Hematopoietic multipotent progenitor cell treated with erythropoietin and hydrocortisone succinate and interleukin-3 and kit ligand, for 4 days (in vitro differentiated cells): ENCODE results near the gene MRPL20.
"Not testable (repeated sequence)": the region's sequence is repeated elsewhere in the genome, so short reads cannot be mapped to it uniquely, and the experiment has no call there.

Source experiments
- DNase-seq: peaks from one replicate; pipeline ENCODE4 v3.0.0-alpha.2; 2015

MRPL20 gene

GRCh38 chr1:1380860-1381259, 26.2 kb downstream of the MRPL20 start:
- DNase-seq: no peak

- no peak for DNase-seq
Measured at GRCh38 chr1:1377540-1378205, 29.4 kb downstream of the MRPL20 start.

GRCh38 chr1:1376551-1377226, 30.4 kb downstream of the MRPL20 start:
- DNase-seq: no peak

- peak; percentile 100 for DNase-seq
Measured at GRCh38 chr1:1374929-1375662, 32.0 kb downstream of the MRPL20 start, which contains the start of gene AURKAIP1. AURKAIP1 (minus strand) TSS chr1:1375207; CDS start chr1:1374756, 451 bp downstream.

- DNase-seq: peak; percentile 39
Measured at GRCh38 chr1:1374589-1374928, 32.5 kb downstream of the MRPL20 start.

- DNase-seq: no peak
Measured at GRCh38 chr1:1373815-1374588, 33.1 kb downstream of the MRPL20 start.

DNA sequence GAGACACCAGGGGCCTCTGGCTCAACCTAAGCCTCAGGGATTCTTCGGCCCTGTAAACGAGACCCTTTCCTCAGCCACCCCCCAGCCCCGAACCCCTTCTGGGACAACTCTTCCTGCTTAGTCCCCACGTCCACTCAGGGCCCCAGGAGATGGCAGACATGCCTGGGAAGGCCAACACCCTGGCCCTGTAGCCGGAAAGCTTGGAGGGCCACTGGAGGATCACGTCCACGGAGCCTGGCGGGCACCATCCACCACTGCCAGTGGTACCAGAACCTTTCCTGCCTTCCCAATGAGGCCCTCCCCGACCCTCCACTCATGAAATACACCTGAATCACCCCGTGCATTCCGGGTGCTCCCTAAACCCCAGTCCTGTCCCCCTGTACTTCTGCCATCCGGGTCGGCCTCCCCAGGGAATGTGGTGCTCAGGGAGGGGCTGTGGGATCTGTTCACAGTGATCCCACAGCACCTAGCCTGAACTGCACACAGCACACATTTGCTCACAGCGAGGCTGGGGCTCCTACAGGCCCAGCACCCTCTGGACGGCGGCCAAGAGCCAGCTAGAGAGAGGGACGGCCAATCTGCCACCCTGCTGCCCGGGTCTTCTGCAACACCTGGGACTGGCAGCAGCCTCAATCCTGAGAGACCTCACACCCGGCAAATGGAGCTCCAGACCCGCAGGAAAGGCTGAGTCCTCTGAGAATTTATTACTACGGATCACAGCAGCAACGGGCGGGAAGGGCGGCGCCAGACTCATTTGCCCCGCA, 33.9 kb downstream of the MRPL20 start:
- DNase-seq: no peak

GRCh38 chr1:1371746-1372711, 35.1 kb downstream of the MRPL20 start:
- peak; percentile 77 for DNase-seq

DNA sequence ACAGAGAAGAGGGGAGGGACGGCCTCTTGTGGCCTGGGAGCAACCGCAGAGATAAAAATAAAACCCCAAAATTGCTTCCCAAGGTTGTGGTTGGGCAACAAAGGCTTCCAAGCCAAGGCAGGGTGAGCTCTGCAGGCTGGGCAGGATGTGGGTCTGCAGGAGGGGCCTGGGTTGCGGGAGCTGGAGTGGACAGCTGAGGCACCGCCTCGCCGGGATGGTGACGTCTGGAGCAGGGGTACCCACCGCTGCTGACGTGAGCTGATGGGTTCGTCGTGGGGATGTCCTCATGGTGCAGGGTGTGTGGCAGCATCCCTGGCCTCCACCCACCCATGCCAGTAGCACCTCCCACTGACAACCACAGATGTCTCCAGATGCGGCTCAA, 35.7 kb downstream of the MRPL20 start:
- DNase-seq: peak; percentile 91

- no peak for DNase-seq
Measured at GRCh38 chr1:1370771-1371300, 36.3 kb downstream of the MRPL20 start.

DNA sequence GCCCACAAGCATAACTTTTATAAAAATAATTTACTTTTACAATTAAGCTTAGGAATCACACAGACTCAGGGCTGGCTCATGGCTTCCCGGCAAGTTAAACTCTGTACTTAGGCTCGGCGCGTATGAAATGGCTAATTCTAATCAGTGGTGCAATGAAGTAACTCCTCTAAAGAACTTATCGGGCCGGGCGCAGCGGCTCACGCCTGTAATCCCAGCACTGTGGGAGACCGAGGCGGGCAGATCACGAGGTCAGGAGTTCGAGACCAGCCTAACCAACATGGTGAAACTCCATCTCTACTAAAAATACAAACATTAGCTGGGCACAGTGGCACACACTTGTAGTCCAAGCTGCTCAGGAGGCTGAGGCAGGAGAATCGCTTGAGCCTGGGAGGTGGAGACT, 37.0 kb downstream of the MRPL20 start:
- not testable (repeated sequence) for DNase-seq

GRCh38 chr1:1367315-1367714, 39.8 kb downstream of the MRPL20 start:
- DNase-seq: no peak

DNA sequence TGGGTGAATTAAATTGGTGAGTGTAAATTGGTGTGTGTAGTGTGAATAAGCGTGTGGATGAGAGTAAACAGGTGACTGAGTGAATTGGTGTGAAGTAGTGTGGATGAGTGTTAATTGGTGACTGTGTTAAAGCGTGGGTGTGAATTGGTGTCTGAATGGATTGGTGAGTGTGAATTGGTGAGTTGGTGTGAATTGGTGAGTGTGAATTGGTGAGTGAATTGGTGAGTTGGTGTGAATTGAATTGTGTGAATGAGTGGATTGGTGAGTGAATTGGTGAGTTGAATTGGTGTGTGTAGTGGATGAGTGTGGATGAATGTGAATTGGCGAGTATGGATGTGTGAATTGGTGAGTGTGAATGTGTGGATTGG, 40.4 kb downstream of the MRPL20 start:
- DNase-seq: no peak

DNA sequence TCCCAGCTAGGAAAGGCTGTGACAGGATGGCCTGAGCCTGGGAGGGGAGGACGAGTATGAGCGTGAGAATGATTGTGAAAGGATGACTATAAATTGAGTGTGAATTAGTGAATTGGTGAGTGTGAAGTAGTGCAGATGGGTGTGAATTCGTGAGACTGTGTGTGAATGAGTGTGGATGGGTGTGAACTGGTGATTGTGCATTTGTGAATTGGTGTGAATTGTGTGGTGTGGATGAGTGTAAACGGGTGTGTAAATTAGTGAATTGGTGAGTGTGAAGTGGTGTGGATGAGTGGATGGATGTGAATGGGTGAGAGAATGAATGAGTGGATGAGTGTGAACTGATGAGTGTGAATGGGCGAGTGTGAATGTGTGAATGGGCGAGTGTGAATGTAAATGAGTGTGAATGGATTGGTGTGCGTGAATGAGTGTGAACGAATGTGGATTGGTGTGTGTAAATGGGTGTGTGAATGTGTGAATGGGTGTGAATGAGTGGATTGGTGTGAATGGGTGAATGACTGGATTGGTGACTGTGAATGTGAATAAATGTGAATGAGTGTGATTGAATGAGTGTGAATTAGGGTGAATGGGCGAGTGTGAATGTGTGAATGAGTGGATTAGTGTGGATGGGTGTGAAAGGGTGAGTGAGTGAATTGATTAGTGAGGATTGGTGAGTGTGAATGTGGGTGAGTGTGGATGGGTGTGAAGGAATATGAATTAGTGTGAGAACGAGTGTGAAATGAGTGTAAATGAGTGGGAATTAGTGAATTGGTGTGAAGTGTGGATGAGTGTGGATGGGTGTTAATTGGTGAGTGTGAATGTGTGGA, 41.0 kb downstream of the MRPL20 start:
- DNase-seq: no peak

- DNase-seq: no peak
Measured at GRCh38 chr1:1364266-1364665, 42.8 kb downstream of the MRPL20 start.

DNA sequence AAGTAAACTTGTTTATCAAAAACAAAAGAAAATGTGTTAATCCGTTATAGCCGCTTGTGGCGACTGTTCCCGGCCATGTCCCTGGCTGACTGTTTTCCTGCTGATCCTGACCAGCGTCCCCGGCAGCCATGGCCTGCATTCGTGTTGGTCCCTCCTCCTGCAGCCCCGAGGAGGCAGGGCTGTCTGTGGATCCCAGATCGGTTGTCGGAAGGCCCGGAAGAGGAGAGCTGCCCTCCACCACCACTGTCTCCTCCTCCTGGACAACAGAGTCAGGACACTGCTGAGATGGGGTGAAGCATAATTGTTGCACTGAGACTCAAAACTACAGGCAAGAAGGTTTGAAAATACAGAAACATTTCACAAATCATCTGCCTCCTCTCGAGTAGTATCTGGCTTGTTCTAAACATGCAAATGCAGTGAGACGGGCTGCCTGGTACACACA, 45.1 kb downstream of the MRPL20 start:
- no peak for DNase-seq

DNA sequence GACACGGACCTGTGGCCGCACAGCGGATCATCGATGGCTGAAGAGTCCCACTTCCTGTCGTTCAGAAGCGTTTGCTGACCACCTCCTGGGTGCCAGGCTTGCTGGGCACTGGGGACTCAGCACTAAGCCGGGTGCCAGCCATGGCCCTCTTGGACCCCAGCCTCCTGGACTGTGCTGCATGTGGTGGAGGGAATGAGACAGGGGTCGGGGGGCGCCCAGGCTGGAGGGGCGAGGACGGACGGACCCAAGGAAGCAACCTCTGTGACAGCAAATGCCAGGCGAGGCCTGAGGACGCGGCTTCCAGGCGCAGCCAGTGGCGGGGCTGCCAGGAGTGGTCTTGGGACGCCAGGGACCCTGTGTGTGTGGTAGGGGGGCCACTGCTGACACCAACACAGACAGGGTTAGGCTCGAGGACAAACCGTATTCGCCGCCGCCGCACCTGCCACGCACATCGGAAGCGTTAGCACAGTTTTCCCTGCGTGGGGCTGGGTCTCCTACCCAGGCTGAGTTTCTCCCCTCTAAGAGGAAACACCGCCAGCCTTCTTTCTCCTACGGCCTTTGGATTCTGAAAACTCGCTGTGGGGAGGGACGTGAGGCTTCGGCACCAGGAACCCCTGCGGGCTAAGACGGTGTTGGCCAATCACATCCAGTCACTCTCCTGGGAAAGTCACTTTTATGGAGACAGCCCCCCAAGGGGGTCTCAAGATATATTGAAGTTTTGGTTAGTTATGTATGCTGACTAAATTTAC, 45.7 kb downstream of the MRPL20 start:
- DNase-seq: no peak

GRCh38 chr1:1360506-1361169, 46.5 kb downstream of the MRPL20 start:
- DNase-seq: no peak
